Measurements from ENCODE around the gene UBA1. TPM values are rescaled to one million over a fixed set of nuclear protein-coding genes. Genes with fewer than 3 reads are reported as not detected.

The UBA1 gene
- total RNA-seq, 1 donor from 2014 or later, result 161 TPM

GRCh38 chrX:47235691-47236103 lies 42.1 kb downstream of the UBA1 start:
- ATAC-seq (no peak), DNase-seq (no peak)
- intact Hi-C loops (cut with DNase I), result no loop called here
- Histone ChIP-seq H3K4me3 (no peak overlapping the region), H3K4me1 (peaks cover 5% of the 10 kb centered on the region), H3K9me3 (no peaks in the 10 kb centered on the region), H3K36me3 (peaks cover 9% of the 10 kb centered on the region), H3K27ac (peak overlapping the region; percentile 6), H3K27me3 (no peaks in the 10 kb centered on the region)
- TF ChIP-seq CTCF (IDR thresholded peaks at IDR 0.05), result no peak

- H3K9me3 ChIP-seq, result no peaks in the 10 kb centered on the region
- H3K27ac ChIP-seq, result no peak overlapping the region
- H3K4me1 ChIP-seq, result no peaks in the 10 kb centered on the region
- ATAC-seq (no peak), DNase-seq (no peak)
- intact Hi-C loops (cut with DNase I), result no loop called here
- H3K27me3 ChIP-seq, result no peaks in the 10 kb centered on the region
- TF ChIP-seq CTCF (IDR thresholded peaks at IDR 0.05), result no peak
- no peak overlapping the region for H3K4me3 ChIP-seq
- peaks cover 33% of the 10 kb centered on the region for H3K36me3 ChIP-seq
Observed at GRCh38 chrX:47239199-47239598, 45.6 kb downstream of the UBA1 start.

- Histone ChIP-seq H3K36me3 (peaks cover 41% of the 10 kb centered on the region), H3K4me1 (no peaks in the 10 kb centered on the region), H3K9me3 (no peaks in the 10 kb centered on the region), H3K4me3 (no peak overlapping the region), H3K27ac (no peak overlapping the region), H3K27me3 (no peaks in the 10 kb centered on the region)
- DNase-seq (no peak), ATAC-seq (no peak)
- TF ChIP-seq CTCF (IDR thresholded peaks at IDR 0.05), result no peak
- intact Hi-C loops (cut with DNase I), result no loop called here
Observed at GRCh38 chrX:47239898-47240545, 46.4 kb downstream of the UBA1 start.

- TF ChIP-seq CTCF (IDR thresholded peaks at IDR 0.05), result no peak
- H3K4me1 ChIP-seq, result no peaks in the 10 kb centered on the region
- H3K27ac ChIP-seq, result no peak overlapping the region
- H3K27me3 ChIP-seq, result no peaks in the 10 kb centered on the region
- intact Hi-C loops (cut with DNase I), result no loop called here
- H3K36me3 ChIP-seq, result peaks cover 45% of the 10 kb centered on the region
- H3K9me3 ChIP-seq, result no peaks in the 10 kb centered on the region
- DNase-seq, result no peak
- H3K4me3 ChIP-seq, result no peak overlapping the region
- ATAC-seq, result no peak
Observed at GRCh38 chrX:47240619-47241018, 47.0 kb downstream of the UBA1 start.

- H3K36me3 ChIP-seq, result peaks cover 51% of the 10 kb centered on the region
Observed at GRCh38 chrX:47241201-47242011, 47.8 kb downstream of the UBA1 start.

More at GRCh38 chrX:47241201-47242011, 47.8 kb downstream of the UBA1 start:
- ATAC-seq, result no peak
- H3K27me3 ChIP-seq, result no peaks in the 10 kb centered on the region
- H3K4me3 ChIP-seq, result no peak overlapping the region
- H3K9me3 ChIP-seq, result no peaks in the 10 kb centered on the region
- intact Hi-C loops (cut with DNase I), result no loop called here
- no peak overlapping the region for H3K27ac ChIP-seq
- DNase-seq, result no peak
- no peaks in the 10 kb centered on the region for H3K4me1 ChIP-seq
- TF ChIP-seq CTCF (IDR thresholded peaks at IDR 0.05), result no peak

All from upper lobe of right lung (tissue), 1 donor.